Right lobe of liver (tissue), 6 donors: ENCODE results near the gene IFT20. TPM values are rescaled to one million over a fixed set of nuclear protein-coding genes. Genes with fewer than 3 reads are reported as not detected.

Experiments used
- ATAC-seq, 4 donors: fragments of 200-7000 bp; cut with Tn5 transposase; one replicate each; pipeline ENCODE4 v1.9.1; 2020; ENCODE audit warnings: mild to moderate bottlenecking in 4 of 4, moderate library complexity in 4 of 4
- DNase-seq, 3 donors: peaks; one replicate each; pipeline ENCODE4 v3.0.0-alpha.2; 2020
- H3K27ac ChIP-seq, 3 donors: fragments of 200-600 bp; one replicate each; pipeline ENCODE4 v1.8.0; 2022
- H3K27me3 ChIP-seq, 2 donors: fragments of 200-600 bp; one replicate each; pipeline ENCODE4 v1.8.0; 2022
- H3K36me3 ChIP-seq, 4 donors: fragments of 200-600 bp; sonication (generic) in 1 of 4; one replicate each; pipeline versions ENCODE4 v1.5.1 to v1.8.0; 2017 to 2022; ENCODE audit warnings: control low read depth in 1 of 4
- H3K4me1 ChIP-seq, 4 donors: fragments of 200-600 bp; sonication (generic) in 1 of 4; one replicate each; pipeline versions ENCODE4 v1.5.1 to v1.8.0; 2017 to 2022; ENCODE audit warnings: control low read depth in 1 of 4
- H3K4me3 ChIP-seq, 3 donors: fragments of 200-600 bp; one replicate each; pipeline ENCODE4 v1.8.0; 2022
- H3K9me3 ChIP-seq, 4 donors: fragments of 200-600 bp; sonication (generic) in 1 of 4; one replicate each; pipeline versions ENCODE4 v1.5.1 to v1.8.0; 2017 to 2022; ENCODE audit warnings: control low read depth in 1 of 4
- POLR2A ChIP-seq: fragments of 450-650 bp; IDR thresholded peaks from one replicate; pipeline ENCODE4 v1.6.1; 2017; ENCODE audit warnings: antibody characterized with exemption, mild to moderate bottlenecking
- WGBS: methylation state at CpG from one replicate; pipeline ENCODE4 v1.1.6; 2018; ENCODE audit warnings: low coverage, low lambda C conversion rate; ENCODE audit not compliant: insufficient coverage; ENCODE audit errors: missing lambda C conversion rate; 5-methylcytosine and 5-hydroxymethylcytosine counted together
- intact Hi-C, 2 donors: fragments of 100-400 bp; cut with DNase I; formaldehyde crosslinking; loops; one replicate each; pipeline versions ENCODE4 v1.11.2 to v1.14.1; 2022
- total RNA-seq, 6 experiments: library from RNA; depleted of rRNA in 2 of 6; stranded (reverse); fragments of >200 nt in 2 of 6; fragmentation: NEBNext Ultra II Directional in 3 of 6; extraction: Animal tissue kit (Norgen Biotek cat#: 25700) in 3 of 6; gene quantifications; one replicate each; pipeline versions ENCODE4 v1.1.0 to v1.2.4, GENCODE V29; 2016 to 2023
- TF ChIP-seq, protein P1 (sequence below), 4 donors: fragments of 200-600 bp in 3 of 4; fragments of 450-650 bp in 1 of 4; IDR thresholded peaks; one replicate each; pipeline versions ENCODE4 v1.5.1 to v1.8.0; 2016 to 2022; ENCODE audit warnings: antibody characterized with exemption in 4 of 4, mild to moderate bottlenecking in 2 of 4
- donor health status: DM: no; HTN: yes; CAD: no.
- donor health status: DM: no; HTN: no; CAD: no.
- donor health status: DM: no; HTN: no; CAD: no.
- donor health status: DM: no; HTN: yes; CAD: no.
- donor health status: DM: no; HTN: yes; CAD: no.

Gene IFT20
- total RNA-seq, 6 experiments from 2014 or later: 20.6 to 29.6 (median 26.1) TPM

DNA sequence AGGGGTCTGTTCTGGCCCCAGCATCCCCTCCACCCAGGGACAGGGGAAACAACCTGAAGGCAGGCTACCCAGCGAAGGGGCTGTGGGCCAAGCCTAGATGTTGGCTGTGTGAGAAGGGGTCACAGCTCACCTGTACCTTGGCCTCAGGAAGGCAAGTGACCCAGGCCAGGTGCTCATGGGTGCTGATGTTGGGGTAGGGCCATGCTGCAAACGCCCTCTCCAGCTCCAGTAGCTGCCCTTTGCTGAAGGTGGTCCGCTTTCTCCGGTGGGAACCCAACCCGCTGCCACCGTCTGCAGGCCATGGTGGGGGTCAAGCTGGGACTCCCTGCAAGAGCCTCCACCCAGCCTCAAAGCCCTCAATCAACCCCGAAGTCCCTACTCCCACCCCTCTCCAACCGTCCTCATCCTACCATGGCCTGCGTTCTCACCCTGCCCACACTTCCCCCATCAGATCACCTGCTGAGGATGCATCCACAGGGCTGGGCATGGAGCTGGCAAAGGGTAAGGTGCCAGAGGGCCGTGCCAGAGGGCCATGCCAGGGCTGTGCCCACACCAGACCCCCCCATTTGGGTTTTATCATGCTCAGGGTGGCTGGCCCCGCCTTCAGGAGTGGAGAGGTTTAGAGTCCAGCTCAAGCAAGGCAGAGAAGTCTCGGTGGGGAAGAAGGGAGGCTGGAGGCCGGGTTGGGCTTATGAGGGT is 29.5 kb upstream of the IFT20 start, which contains the start of gene SEBOX:
Gene SEBOX, minus strand, starts transcription at position 535 of the 699 bp plus-strand sequence. Its CDS starts 48 bp downstream, at position 487.
- H3K27me3 ChIP-seq: no peaks in the 10 kb centered on the region
- peaks cover 0 to 48% (median 26%) of the 10 kb centered on the region in 4 donors for H3K36me3 ChIP-seq
- H3K9me3 ChIP-seq: no peaks in the 10 kb centered on the region
- peaks cover 0 to 16% (median 2%) of the 10 kb centered on the region in 4 donors for H3K4me1 ChIP-seq
- 59% methylated on average over 4 of the region's 13 CpGs for WGBS
- DNase-seq (peak in 2 of 3 donors; percentile 66 to 84), ATAC-seq (peak; percentile 34 to 57 (median 48))
- intact Hi-C loops: no loop called here
- no peak for TF ChIP-seq POLR2A
- TF ChIP-seq, protein P1, sequence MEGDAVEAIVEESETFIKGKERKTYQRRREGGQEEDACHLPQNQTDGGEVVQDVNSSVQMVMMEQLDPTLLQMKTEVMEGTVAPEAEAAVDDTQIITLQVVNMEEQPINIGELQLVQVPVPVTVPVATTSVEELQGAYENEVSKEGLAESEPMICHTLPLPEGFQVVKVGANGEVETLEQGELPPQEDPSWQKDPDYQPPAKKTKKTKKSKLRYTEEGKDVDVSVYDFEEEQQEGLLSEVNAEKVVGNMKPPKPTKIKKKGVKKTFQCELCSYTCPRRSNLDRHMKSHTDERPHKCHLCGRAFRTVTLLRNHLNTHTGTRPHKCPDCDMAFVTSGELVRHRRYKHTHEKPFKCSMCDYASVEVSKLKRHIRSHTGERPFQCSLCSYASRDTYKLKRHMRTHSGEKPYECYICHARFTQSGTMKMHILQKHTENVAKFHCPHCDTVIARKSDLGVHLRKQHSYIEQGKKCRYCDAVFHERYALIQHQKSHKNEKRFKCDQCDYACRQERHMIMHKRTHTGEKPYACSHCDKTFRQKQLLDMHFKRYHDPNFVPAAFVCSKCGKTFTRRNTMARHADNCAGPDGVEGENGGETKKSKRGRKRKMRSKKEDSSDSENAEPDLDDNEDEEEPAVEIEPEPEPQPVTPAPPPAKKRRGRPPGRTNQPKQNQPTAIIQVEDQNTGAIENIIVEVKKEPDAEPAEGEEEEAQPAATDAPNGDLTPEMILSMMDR (IDR thresholded peaks at IDR 0.05): no peak
- peak within 1 kb of the TSS in 1 of 3 donors; percentile 43 for H3K27ac ChIP-seq
- H3K4me3 ChIP-seq: no peak within 1 kb of the TSS

DNA sequence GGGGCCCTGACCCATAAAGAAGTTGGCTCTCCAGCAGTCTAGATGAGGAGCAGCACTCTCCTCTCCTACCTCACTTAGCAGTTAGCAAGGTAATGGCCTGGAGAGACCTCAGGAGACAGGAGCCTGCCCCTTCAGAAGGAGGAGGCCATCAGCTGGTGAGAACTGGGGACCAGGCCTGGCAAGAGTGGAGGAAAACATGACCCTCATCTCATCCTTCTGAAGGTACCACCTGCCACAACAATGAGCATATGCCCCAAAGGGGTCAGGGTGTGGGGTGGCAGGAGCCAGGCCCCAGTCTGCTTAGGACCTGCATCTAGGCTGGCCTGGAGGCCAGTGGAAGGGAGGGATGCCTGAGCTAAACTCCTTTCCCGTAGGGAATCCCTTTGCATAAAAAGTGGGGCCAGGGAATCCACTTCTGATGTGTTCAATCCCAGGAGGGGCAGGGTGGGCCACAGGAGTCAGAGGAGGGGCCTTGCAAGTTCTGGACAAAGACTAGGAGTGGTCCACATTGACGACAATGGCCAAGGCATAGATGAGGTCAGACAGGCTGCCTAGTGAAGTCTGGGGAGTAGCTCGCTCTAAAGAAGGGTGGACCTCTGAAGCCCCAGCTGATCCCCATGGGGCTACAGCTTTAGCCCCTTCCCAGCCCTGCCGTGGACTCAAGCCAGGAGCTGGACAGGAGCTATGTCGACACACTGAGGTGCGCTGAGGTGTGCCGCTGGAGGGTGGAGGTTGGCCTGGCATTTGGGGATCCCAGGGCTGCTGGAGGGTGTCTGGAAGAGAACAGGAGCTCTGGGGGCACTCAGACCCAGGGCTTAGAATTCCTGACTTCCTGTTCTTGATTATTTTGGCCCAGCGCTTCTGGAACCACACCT is 28.7 kb upstream of the IFT20 start:
- peak in 1 of 3 donors; percentile 23 for DNase-seq
- Histone ChIP-seq H3K4me3 (no peak overlapping the region), H3K27me3 (no peaks in the 10 kb centered on the region), H3K9me3 (no peaks in the 10 kb centered on the region), H3K27ac (no peak overlapping the region), H3K36me3 (peaks cover 0 to 55% (median 25%) of the 10 kb centered on the region in 4 donors), H3K4me1 (peaks cover 0 to 16% (median 2%) of the 10 kb centered on the region in 4 donors)
- ATAC-seq: no peak
- 52% methylated on average over 3 of the region's 8 CpGs for WGBS
- intact Hi-C loops: no loop called here
- TF ChIP-seq, protein P1 (IDR thresholded peaks at IDR 0.05): no peak
- no peak for TF ChIP-seq POLR2A

DNA sequence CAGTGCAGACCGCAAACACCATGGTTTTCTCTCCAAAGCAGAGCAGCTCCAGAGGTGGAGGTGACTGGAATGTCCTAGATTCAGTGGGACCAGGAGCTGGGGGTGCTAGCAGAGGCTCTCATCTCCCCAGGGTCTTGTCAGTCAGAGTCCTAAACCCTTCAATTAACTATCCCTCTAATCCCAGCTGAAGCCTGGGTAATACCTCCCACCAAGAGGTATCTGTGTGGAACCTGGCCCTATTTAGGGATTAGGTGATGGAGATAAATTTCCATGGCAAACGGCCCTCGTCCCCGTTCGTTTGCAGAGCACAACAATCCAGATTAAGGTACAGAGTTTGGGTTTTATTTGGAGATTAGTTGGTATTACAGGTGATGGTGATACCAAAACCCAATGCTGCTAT is 27.9 kb upstream of the IFT20 start:
- no CpG with 5 or more reads among the region's 5 CpGs for WGBS
- no peak overlapping the region for H3K27ac ChIP-seq
- intact Hi-C loops: no loop called here
- no peak for TF ChIP-seq POLR2A
- TF ChIP-seq, protein P1 (IDR thresholded peaks at IDR 0.05): no peak
- no peaks in the 10 kb centered on the region for H3K27me3 ChIP-seq
- no peak overlapping the region for H3K4me3 ChIP-seq
- peaks cover 0 to 21% (median 3%) of the 10 kb centered on the region in 4 donors for H3K4me1 ChIP-seq
- peaks cover 0 to 49% (median 21%) of the 10 kb centered on the region in 4 donors for H3K36me3 ChIP-seq
- DNase-seq (no peak), ATAC-seq (no peak)
- H3K9me3 ChIP-seq: no peaks in the 10 kb centered on the region

DNA sequence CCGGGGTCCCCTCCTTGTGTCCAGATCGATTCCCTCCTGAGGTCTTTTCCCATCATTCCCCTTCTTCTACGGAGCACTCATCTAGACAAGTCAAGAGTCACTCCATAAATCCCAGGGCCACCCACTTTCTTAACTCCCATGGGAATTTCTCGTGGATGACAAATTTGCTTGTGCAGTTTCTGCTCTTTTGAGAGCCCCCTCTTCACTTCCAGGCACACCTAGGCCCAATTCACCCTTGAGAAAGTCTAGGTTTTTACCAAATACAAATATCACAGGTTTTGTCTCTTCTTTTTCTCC is 22.6 kb upstream of the IFT20 start:
- 2% methylated on average over 4 of the region's 4 CpGs for WGBS
- Histone ChIP-seq H3K4me3 (peak overlapping the region; percentile 81 to 98 (median 90)), H3K9me3 (no peaks in the 10 kb centered on the region), H3K4me1 (peaks cover 0 to 19% (median 8%) of the 10 kb centered on the region in 4 donors), H3K36me3 (peaks cover 0 to 61% (median 24%) of the 10 kb centered on the region in 4 donors), H3K27me3 (no peaks in the 10 kb centered on the region), H3K27ac (peak overlapping the region; percentile 45 to 89 (median 84))
- DNase-seq (no peak), ATAC-seq (no peak)
- intact Hi-C loops: no loop called here
- TF ChIP-seq, protein P1 (IDR thresholded peaks at IDR 0.05): no peak
- no peak for TF ChIP-seq POLR2A
